Colonic mucosa (tissue), 4 donors: ENCODE data around the gene KLHDC9. TPM values are rescaled to one million over a fixed set of nuclear protein-coding genes. Genes with fewer than 3 reads are reported as not detected.
A peak's percentile ranks its signal among the peaks of the same experiment; 100 is the strongest.

Experiments used
- DNase-seq: peaks from one replicate; pipeline ENCODE4 v3.0.0-alpha.2; 2020
- H3K27ac ChIP-seq: fragments of 200-600 bp; one replicate; pipeline ENCODE4 v1.8.0; 2021
- H3K27me3 ChIP-seq: fragments of 200-600 bp; one replicate; pipeline ENCODE4 v1.8.0; 2021
- H3K36me3 ChIP-seq: fragments of 200-600 bp; one replicate; pipeline ENCODE4 v1.8.0; 2021
- H3K4me1 ChIP-seq: fragments of 200-600 bp; one replicate; pipeline ENCODE4 v1.8.0; 2021; ENCODE audit warnings: mild to moderate bottlenecking
- H3K4me3 ChIP-seq: fragments of 200-600 bp; one replicate; pipeline ENCODE4 v1.8.0; 2021
- H3K9ac ChIP-seq, 2 donors: one replicate each; pipeline ENCODE4 v1.7.0; 2013; ENCODE audit warnings: control low read depth in 2 of 2, low read depth in 2 of 2, low read length in 2 of 2
- H3K9me3 ChIP-seq: fragments of 200-600 bp; one replicate; pipeline ENCODE4 v1.8.0; 2021
- CTCF ChIP-seq: fragments of 200-600 bp; IDR thresholded peaks from one replicate; pipeline ENCODE4 v1.8.0; 2022; ENCODE audit warnings: antibody characterized with exemption, mild to moderate bottlenecking
- intact Hi-C: fragments of 100-400 bp; cut with DNase I; formaldehyde crosslinking; loops from one replicate; pipeline ENCODE4 v1.14.1; 2022
- total RNA-seq, 2 donors: library from RNA; stranded (reverse); fragmentation: NEBNext Ultra II Directional in 1 of 2; extraction: Animal tissue kit (Norgen Biotek cat#: 25700) in 1 of 2; gene quantifications; one replicate each; pipeline ENCODE4 v1.2.1, GENCODE V29; 2021
- donor health status: healthy.
- donor health status: DM: no; HTN: no; CAD: no.
- donor health status: DM: no; HTN: no; CAD: no.

KLHDC9 gene
- total RNA-seq, 2 donors from 2014 or later: 7.1 to 10.1 TPM

- Histone ChIP-seq H3K4me1 (peaks cover 3% of the 10 kb centered on the region), H3K27me3 (no peaks in the 10 kb centered on the region), H3K9ac (peak overlapping the region in 1 of 2 donors; percentile 56), H3K36me3 (no peaks in the 10 kb centered on the region), H3K9me3 (no peaks in the 10 kb centered on the region), H3K27ac (no peak overlapping the region), H3K4me3 (peak overlapping the region; percentile 61)
- intact Hi-C loops: loop anchor here (5.0 kb wide), 1 partner anchor 102 kb away; no protein-coding TSS in a partner anchor
- DNase-seq: no peak
- TF ChIP-seq CTCF: no peak
These were observed 1.1 kb downstream of the KLHDC9 start for GRCh38 chr1:161099090-161099802.

DNA sequence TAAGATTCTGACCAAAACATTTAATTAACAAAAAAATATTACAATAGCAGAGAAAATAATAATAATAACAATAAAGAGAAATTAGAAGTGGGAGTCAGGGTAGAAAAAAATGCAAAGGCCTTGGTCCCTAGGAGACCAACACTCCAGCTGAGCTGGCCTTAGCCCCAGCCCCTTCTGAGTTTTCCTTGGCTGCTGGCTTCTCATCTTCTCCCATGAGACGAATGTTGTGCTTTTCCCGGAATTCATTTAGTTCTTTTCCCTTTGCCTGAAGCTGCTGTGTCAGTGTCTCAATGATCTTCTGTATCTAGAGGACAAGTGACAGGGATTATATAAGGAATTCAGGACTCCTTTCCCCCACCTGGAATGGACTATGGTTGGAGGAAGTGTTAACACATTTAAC is 2.4 kb downstream of the KLHDC9 start:
- intact Hi-C loops: no loop called here
- H3K9ac ChIP-seq: no peak overlapping the region
- H3K27ac ChIP-seq: no peak overlapping the region
- no peaks in the 10 kb centered on the region for H3K9me3 ChIP-seq
- TF ChIP-seq CTCF: no peak
- no peaks in the 10 kb centered on the region for H3K27me3 ChIP-seq
- no peak overlapping the region for H3K4me3 ChIP-seq
- DNase-seq: no peak
- no peaks in the 10 kb centered on the region for H3K36me3 ChIP-seq
- H3K4me1 ChIP-seq: peaks cover 3% of the 10 kb centered on the region

- no peak overlapping the region for H3K9ac ChIP-seq
- no peaks in the 10 kb centered on the region for H3K36me3 ChIP-seq
- H3K9me3 ChIP-seq: no peaks in the 10 kb centered on the region
- TF ChIP-seq CTCF: no peak
- no peaks in the 10 kb centered on the region for H3K27me3 ChIP-seq
- no peaks in the 10 kb centered on the region for H3K4me1 ChIP-seq
- intact Hi-C loops: no loop called here
- DNase-seq: no peak
- no peak overlapping the region for H3K4me3 ChIP-seq
- H3K27ac ChIP-seq: no peak overlapping the region
These were observed 8.3 kb downstream of the KLHDC9 start for GRCh38 chr1:161106431-161106830.

GRCh38 chr1:161111117-161111516 is 13.0 kb downstream of the KLHDC9 start:
- TF ChIP-seq CTCF: no peak
- DNase-seq: no peak
- Histone ChIP-seq H3K27me3 (no peaks in the 10 kb centered on the region), H3K9ac (no peak overlapping the region), H3K27ac (no peak overlapping the region), H3K4me1 (peaks cover under 1% of the 10 kb centered on the region), H3K9me3 (no peaks in the 10 kb centered on the region), H3K4me3 (no peak overlapping the region), H3K36me3 (no peaks in the 10 kb centered on the region)
- intact Hi-C loops: no loop called here

DNA sequence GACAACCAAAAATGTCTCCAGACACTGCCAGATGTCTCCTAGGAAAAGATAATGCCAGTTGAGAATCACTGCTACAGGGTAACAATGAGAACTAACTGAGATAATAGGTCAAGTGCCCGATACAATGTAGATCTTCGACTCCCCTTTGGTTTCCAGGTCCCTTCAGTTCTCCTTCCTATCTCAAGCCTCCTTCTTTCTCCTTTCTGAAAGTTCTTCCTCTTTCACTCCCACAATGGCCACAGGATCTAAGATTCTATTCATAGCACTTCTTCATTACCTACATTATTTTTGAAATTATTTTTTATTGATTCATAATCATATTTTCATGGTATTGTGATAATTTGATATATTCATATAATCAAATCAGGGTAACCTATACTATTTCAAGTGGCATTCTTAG is 13.4 kb downstream of the KLHDC9 start:
- DNase-seq: no peak
- Histone ChIP-seq H3K9ac (no peak overlapping the region), H3K4me3 (no peak overlapping the region), H3K27me3 (no peaks in the 10 kb centered on the region), H3K27ac (no peak overlapping the region), H3K4me1 (peaks cover 4% of the 10 kb centered on the region), H3K36me3 (no peaks in the 10 kb centered on the region), H3K9me3 (no peaks in the 10 kb centered on the region)
- no peak for TF ChIP-seq CTCF
- intact Hi-C loops: no loop called here
